Stimulated activated CD4-positive, alpha-beta T cell treated with anti-CD3 and anti-CD28 coated beads, Interleukin-2, amount 100 ng/mL, for 4 hours (primary cell): ENCODE data around the gene GABRR1.

ENCODE experiments used
- DNase-seq: peaks from one replicate; pipeline ENCODE4 v3.0.0-alpha.2; 2020; ENCODE audit warnings: low read depth

Gene GABRR1

DNA sequence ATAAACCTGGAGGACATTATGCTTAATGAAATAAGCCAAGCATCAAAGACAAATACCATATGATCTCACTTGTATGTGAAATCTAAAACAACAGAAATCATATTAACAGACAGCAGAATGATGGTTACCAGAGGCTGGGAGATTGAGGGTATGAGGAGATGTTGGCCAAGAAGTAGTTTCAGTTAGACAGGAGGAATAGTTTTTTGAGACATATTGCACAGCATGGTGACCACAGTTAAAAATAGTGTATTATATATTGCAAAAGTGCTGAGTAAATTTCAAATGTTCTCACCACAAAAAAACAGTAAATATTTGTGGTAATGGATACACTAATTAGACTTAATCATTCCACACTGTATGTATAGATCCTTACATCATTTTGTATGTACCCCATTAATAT, 1.8 kb downstream of the GABRR1 start:
- DNase-seq = no peak

DNA sequence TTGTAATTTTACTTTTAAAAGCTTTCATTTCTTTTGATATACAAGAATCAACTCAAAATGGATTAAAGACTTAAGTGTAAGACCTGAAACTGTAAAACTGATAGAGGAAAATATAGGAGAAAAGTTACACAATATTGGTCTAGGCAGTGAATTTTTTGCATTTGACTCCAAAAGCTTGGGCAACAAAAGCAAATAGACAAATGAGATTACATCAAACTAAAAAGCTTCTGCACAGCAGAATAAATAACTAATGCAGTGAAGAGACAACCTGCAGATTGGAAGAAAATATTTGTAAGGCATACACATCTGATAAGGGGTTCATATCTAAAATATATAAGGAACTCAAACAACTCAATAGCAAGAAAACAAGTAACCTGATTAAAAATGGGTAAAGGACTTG, 3.0 kb downstream of the GABRR1 start:
- no peak for DNase-seq

- no peak for DNase-seq
Measured at GRCh38 chr6:89212472-89212871, 4.7 kb downstream of the GABRR1 start.

DNA sequence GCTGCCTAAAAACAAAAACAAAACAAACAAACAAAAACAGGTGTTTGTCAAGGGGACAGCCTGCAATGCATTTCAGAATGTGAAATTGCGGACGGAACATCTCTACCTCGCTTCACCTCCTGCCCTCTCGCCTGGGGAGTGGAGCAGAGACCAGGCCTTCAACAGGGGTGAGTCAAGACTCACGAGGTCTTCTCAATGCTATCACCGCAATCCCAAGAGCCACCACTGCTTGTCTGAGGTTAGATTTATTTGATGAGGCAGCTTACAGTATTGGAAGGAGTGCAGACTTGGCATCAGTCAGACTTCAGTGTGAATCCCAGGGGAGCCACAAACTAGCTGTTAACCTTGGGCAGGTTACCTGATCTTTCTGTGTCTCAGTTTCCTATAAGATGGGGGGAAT, 7.7 kb downstream of the GABRR1 start:
- DNase-seq = no peak

GRCh38 chr6:89208551-89208950, 8.6 kb downstream of the GABRR1 start:
- DNase-seq = no peak

DNA sequence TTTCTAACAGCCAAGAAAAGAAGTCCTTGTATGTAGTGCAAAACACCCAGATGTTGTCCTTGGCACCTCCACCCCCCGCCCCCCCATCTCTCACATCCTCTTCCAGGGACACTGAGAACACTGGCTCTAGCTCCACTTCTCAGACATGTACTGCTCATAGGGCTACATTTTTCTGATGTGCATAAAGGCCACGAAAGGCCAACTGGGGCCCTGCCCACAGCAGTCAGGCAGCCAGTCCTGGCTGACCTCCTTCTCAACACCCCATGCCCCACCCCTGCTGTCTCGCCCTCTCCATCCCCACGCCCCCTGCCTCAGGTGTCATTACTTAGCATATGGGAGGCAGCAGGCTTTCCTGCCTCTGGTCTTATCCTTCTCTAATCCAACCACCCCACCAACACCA, 11.3 kb downstream of the GABRR1 start:
- DNase-seq = no peak

DNA sequence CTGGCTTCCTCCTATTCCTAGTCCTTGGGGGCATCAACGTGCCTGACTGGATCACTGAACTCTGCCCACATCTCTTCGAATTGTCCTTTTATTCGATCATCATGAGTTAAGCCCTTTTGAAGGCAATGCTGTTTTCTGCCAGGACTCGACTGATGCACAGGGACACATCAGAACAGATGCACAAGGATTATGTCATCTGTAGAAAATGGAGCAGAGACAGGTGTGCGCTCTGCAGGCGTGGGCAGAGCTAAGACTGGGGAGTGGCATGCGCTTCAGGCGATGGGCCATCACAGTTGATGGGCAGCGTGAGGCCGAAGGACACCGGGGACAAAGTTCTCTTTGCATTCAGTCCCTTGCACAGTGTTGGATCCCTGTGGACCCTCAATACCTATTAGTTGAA, 13.1 kb downstream of the GABRR1 start:
- DNase-seq = no peak

DNA sequence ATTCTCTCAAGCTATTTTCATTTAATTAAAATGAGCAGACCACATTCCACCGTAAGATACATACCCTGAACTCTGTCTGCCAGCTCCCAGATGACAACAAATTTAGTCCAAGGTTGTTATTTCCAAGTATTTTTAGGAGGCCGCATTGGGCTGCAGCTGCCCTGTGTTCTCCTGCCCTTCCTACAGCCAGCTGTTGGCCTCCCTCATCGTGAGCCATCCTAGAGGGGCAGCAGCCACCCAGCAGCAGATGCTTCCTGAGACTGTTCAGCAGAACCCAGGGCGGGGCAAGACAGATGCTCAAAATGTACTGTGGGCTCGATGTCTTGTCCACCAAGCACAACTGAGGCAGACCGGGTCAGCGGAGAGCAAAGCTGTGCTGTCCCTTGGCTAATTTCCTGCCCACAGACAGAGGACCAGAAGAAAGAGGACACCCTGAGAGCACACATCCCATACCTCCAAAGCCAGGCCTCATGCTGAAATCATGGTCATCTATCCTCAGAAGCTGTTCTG, 16.4 kb downstream of the GABRR1 start:
- DNase-seq = no peak

GRCh38 chr6:89199579-89199978, 17.6 kb downstream of the GABRR1 start:
- no peak for DNase-seq

GRCh38 chr6:89198235-89198634, 18.9 kb downstream of the GABRR1 start:
- no peak for DNase-seq

GRCh38 chr6:89197141-89197540, 20.0 kb downstream of the GABRR1 start:
- no peak for DNase-seq

- DNase-seq = no peak
Measured at GRCh38 chr6:89194559-89194958, 22.6 kb downstream of the GABRR1 start.

- DNase-seq = no peak
Measured at GRCh38 chr6:89190741-89191140, 26.4 kb downstream of the GABRR1 start.

DNA sequence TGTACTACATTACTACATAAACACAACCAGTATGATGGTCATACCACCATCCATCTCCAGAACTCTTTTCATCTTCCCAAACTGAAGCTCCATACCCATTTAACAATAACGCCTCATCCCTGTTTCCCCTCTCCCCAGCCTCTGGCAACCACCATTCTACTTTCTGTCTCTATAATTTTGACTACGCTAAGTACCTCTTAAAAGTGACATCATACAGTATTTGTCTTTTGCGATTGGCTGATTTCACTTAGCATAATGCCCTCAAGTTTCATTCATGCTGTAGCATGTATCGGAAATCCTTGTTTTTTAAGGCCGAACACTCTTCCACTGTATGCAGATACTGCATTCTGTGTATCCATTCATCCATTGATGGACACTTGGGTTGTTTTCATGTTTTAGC, 29.7 kb downstream of the GABRR1 start:
- DNase-seq = no peak

GRCh38 chr6:89186762-89187161, 30.4 kb downstream of the GABRR1 start:
- DNase-seq = no peak

DNA sequence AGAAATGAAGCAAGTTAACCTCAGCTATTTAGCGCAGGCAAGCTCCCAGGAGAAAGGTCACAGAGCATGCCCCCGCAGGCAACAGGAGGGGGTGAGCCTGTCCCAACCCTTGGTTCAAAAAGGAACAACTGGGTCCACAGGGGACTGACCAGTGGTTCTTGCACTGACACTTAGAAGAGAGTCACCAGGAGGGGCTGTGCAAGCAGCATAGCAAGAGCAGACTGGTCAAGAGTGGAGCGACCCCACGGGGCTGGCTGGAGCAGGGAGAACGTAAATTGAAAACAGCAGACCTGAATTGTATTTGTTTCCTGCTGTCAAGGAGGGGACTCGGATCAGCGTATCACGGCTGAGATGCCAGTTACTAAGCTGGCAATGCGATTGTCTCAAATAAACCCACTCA, 32.8 kb downstream of the GABRR1 start:
- no peak for DNase-seq

DNA sequence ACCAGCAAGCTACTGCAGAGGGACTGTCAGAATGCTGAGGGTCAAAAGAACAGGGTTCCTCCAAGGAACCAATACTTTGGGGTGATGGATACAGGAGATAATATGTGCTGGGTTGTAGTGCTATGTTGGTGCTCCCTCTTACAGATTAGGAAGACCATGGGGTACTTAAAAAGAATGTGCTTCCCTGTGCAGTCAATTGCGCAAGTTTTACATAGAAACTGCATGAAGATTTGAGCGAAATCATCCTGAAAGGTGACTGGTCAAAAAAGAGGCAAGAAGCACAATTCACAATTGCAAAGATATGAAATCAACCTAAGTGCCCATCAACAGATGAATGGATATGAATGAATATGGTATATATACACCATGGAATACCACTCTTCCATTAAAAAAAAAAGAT, 33.9 kb downstream of the GABRR1 start:
- no peak for DNase-seq

GRCh38 chr6:89180971-89181370, 36.2 kb downstream of the GABRR1 start:
- no peak for DNase-seq

DNA sequence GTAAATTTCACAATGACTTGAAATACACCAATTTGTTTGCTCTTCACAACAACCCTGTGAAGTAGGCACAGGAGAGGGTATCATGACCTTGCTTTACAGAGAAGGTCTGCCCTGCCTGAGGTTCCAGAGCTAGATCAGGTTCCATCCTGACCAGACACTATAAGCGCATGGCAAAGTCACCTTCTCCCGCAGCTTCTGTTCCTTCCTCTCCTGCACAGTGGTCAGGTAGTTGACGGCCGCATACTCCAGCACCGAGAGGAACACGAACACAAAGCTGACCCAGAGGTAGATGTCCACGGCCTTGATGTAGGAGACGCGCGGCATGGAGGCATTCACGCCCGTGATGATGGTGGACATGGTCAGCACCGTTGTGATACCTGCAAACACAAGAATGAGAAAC, 37.0 kb downstream of the GABRR1 start:
- DNase-seq = no peak

- no peak for DNase-seq
Measured at GRCh38 chr6:89173634-89174033, 43.5 kb downstream of the GABRR1 start.

DNA sequence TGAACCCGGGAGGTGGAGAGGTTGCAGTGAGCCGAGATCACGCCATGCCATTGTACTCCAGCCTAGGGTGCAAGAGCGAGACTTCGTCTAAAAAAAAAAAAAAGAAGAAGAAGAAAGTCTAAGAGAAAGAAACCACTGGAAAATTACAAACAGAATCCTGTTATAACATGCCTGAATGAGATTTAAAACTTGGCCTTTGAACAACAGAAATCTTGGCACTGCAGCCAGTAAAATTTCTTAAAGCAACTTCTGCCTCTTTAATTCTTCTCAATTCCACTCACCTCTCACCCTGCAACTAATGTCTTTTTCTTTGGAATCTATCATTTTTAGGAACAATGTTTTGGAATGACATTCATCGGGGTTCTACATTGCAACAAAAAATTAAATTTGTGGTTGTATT, 45.0 kb downstream of the GABRR1 start:
- no peak for DNase-seq

GRCh38 chr6:89162047-89162371, 55.1 kb downstream of the GABRR1 start:
- DNase-seq = no peak

- no peak for DNase-seq
Measured at GRCh38 chr6:89161326-89162046, 55.7 kb downstream of the GABRR1 start.

- no peak for DNase-seq
Measured at GRCh38 chr6:89160331-89161092, 56.6 kb downstream of the GABRR1 start.
